SK-N-MC (cell line): Measurements from ENCODE around the gene TRIL.

ENCODE experiments used
- EZH2 ChIP-seq: fragments of 200-600 bp; sonication (generic); IDR thresholded peaks from one replicate; pipeline ENCODE4 v1.6.1; 2017; ENCODE audit warnings: antibody characterized with exemption
- FOXP2 ChIP-seq: optimal IDR thresholded peaks from 2 replicates; pipeline ENCODE3; 2011; ENCODE audit warnings: mild to moderate bottlenecking, moderate library complexity; ENCODE audit not compliant: insufficient read depth; ENCODE audit errors: extremely low read length, control extremely low read depth
- POLR2AphosphoS5 ChIP-seq: IDR thresholded peaks from 2 replicates; pipeline ENCODE4 v1.6.1; 2012; ENCODE audit warnings: mild to moderate bottlenecking, low read depth, low read length, borderline replicate concordance

- TF ChIP-seq POLR2AphosphoS5 (no peak), EZH2 (no peak), FOXP2 (no peak)
Measured at GRCh38 chr7:28904578-28905048, 53.5 kb downstream of the TRIL start.
